ENCODE measurements around the gene COL8A1.
A peak's percentile ranks its signal among the peaks of the same experiment; 100 is the strongest.

Gene COL8A1

GRCh38 chr3:99808163-99808794 lies 169.9 kb downstream of the COL8A1 start:
- Mint-ChIP-seq H3K4me1 (no peaks in the 10 kb centered on the region), H3K4me3 (no peak overlapping the region), H3K27me3 (no peaks in the 10 kb centered on the region), H3K9me3 (peaks cover 12 to 22% of the 10 kb centered on the region in 2 donors), H3K27ac (no peak overlapping the region)
- DNase-seq (peak in 1 of 2 donors; percentile 24), ATAC-seq (no peak)

- Mint-ChIP-seq H3K4me1 (no peaks in the 10 kb centered on the region), H3K4me3 (no peak overlapping the region), H3K27ac (no peak overlapping the region), H3K27me3 (no peaks in the 10 kb centered on the region), H3K9me3 (peaks cover 8 to 15% of the 10 kb centered on the region in 2 donors)
- ATAC-seq, result no peak
- no peak for DNase-seq
Measured at GRCh38 chr3:99809565-99809964, 171.2 kb downstream of the COL8A1 start.

GRCh38 chr3:99810403-99810802 lies 172.0 kb downstream of the COL8A1 start:
- H3K9me3 Mint-ChIP-seq, result peaks cover 6 to 8% of the 10 kb centered on the region in 2 donors
- ATAC-seq, result no peak
- DNase-seq, result no peak
- no peak overlapping the region for H3K4me3 Mint-ChIP-seq
- no peaks in the 10 kb centered on the region for H3K27me3 Mint-ChIP-seq
- H3K4me1 Mint-ChIP-seq, result no peaks in the 10 kb centered on the region
- no peak overlapping the region for H3K27ac Mint-ChIP-seq

- Mint-ChIP-seq H3K27ac (peak overlapping the region; percentile 96 to 100), H3K9me3 (no peaks in the 10 kb centered on the region), H3K4me1 (peaks cover 37% of the 10 kb centered on the region), H3K27me3 (no peaks in the 10 kb centered on the region), H3K4me3 (peak overlapping the region; percentile 94 to 95)
- DNase-seq, result no peak
- ATAC-seq, result no peak
Measured at GRCh38 chr3:99817047-99817436, 178.6 kb downstream of the COL8A1 start.

GRCh38 chr3:99817437-99818240 lies 179.2 kb downstream of the COL8A1 start, which contains the start of gene CMSS1:
TSS of gene CMSS1 (plus strand) at chr3:99817862.
- peaks cover 37% of the 10 kb centered on the region for H3K4me1 Mint-ChIP-seq

GRCh38 chr3:99818818-99819217 lies 180.4 kb downstream of the COL8A1 start:
- no peak for DNase-seq
- Mint-ChIP-seq H3K9me3 (no peaks in the 10 kb centered on the region), H3K27me3 (no peaks in the 10 kb centered on the region), H3K4me1 (peaks cover 43% of the 10 kb centered on the region), H3K27ac (peak overlapping the region in 1 of 2 donors; percentile 69), H3K4me3 (peak overlapping the region; percentile 94 to 95)
- ATAC-seq, result no peak

More at GRCh38 chr3:99817437-99818240, 179.2 kb downstream of the COL8A1 start, which contains the start of gene CMSS1:
- peak; percentile 95 to 96 for DNase-seq
- Mint-ChIP-seq H3K27ac (peak within 1 kb of the TSS; percentile 96 to 100), H3K27me3 (no peaks in the 10 kb centered on the region), H3K9me3 (no peaks in the 10 kb centered on the region), H3K4me3 (peak within 1 kb of the TSS; percentile 94 to 95)
- ATAC-seq, result peak; percentile 96

- Mint-ChIP-seq H3K4me1 (peaks cover 44% of the 10 kb centered on the region), H3K27ac (peak overlapping the region in 1 of 2 donors; percentile 38), H3K4me3 (no peak overlapping the region), H3K27me3 (no peaks in the 10 kb centered on the region), H3K9me3 (no peaks in the 10 kb centered on the region)
- ATAC-seq, result no peak
- no peak for DNase-seq
Measured at GRCh38 chr3:99823723-99824711, 185.6 kb downstream of the COL8A1 start.

- no peak overlapping the region for H3K4me3 Mint-ChIP-seq
- DNase-seq (no peak), ATAC-seq (no peak)
- no peaks in the 10 kb centered on the region for H3K9me3 Mint-ChIP-seq
- peak overlapping the region in 1 of 2 donors; percentile 1 for H3K27ac Mint-ChIP-seq
- no peaks in the 10 kb centered on the region for H3K27me3 Mint-ChIP-seq
- peaks cover 37% of the 10 kb centered on the region for H3K4me1 Mint-ChIP-seq
Measured at GRCh38 chr3:99825004-99825640, 186.7 kb downstream of the COL8A1 start.

- H3K4me1 Mint-ChIP-seq, result peaks cover 29% of the 10 kb centered on the region
- H3K27ac Mint-ChIP-seq, result no peak overlapping the region
- no peaks in the 10 kb centered on the region for H3K27me3 Mint-ChIP-seq
- H3K4me3 Mint-ChIP-seq, result no peak overlapping the region
- DNase-seq, result no peak
- ATAC-seq, result no peak
- H3K9me3 Mint-ChIP-seq, result no peaks in the 10 kb centered on the region
Measured at GRCh38 chr3:99829844-99830243, 191.4 kb downstream of the COL8A1 start.

- ATAC-seq (no peak), DNase-seq (no peak)
- Mint-ChIP-seq H3K27me3 (no peaks in the 10 kb centered on the region), H3K9me3 (no peaks in the 10 kb centered on the region), H3K4me3 (no peak overlapping the region), H3K4me1 (peaks cover 15% of the 10 kb centered on the region), H3K27ac (no peak overlapping the region)
Measured at GRCh38 chr3:99833617-99834205, 195.3 kb downstream of the COL8A1 start.

- Mint-ChIP-seq H3K4me3 (no peak overlapping the region), H3K27me3 (no peaks in the 10 kb centered on the region), H3K9me3 (no peaks in the 10 kb centered on the region), H3K27ac (no peak overlapping the region), H3K4me1 (peaks cover 12% of the 10 kb centered on the region)
- DNase-seq (no peak), ATAC-seq (peak; percentile 78)
Measured at GRCh38 chr3:99834211-99834957, 196.0 kb downstream of the COL8A1 start.

- Mint-ChIP-seq H3K27ac (no peak overlapping the region), H3K4me1 (no peaks in the 10 kb centered on the region), H3K9me3 (no peaks in the 10 kb centered on the region), H3K4me3 (no peak overlapping the region), H3K27me3 (no peaks in the 10 kb centered on the region)
- DNase-seq (no peak), ATAC-seq (no peak)
Measured at GRCh38 chr3:99836681-99837080, 198.3 kb downstream of the COL8A1 start.

- DNase-seq, result no peak
- ATAC-seq, result no peak
- Mint-ChIP-seq H3K4me1 (peaks cover under 1% of the 10 kb centered on the region), H3K9me3 (no peaks in the 10 kb centered on the region), H3K27me3 (no peaks in the 10 kb centered on the region), H3K4me3 (no peak overlapping the region), H3K27ac (no peak overlapping the region)
Measured at GRCh38 chr3:99837715-99838114, 199.3 kb downstream of the COL8A1 start.

GRCh38 chr3:99838755-99839154 lies 200.4 kb downstream of the COL8A1 start:
- no peak for ATAC-seq
- Mint-ChIP-seq H3K4me1 (peaks cover 6% of the 10 kb centered on the region), H3K27me3 (no peaks in the 10 kb centered on the region), H3K9me3 (no peaks in the 10 kb centered on the region), H3K27ac (no peak overlapping the region), H3K4me3 (no peak overlapping the region)
- DNase-seq, result no peak

All from stimulated activated naive CD8-positive, alpha-beta T cell treated with anti-CD3 and anti-CD28 coated beads, Interleukin-15, amount 100 ng/mL, for 72 hours (primary cell).